ENCODE measurements around the gene R3HDM2. TPM values are rescaled to one million over a fixed set of nuclear protein-coding genes. Genes with fewer than 3 reads are reported as not detected.

R3HDM2 gene
- total RNA-seq, 3 donors from 2014 or later = 31.6 to 43.0 (median 35.7) TPM

- no peaks in the 10 kb centered on the region for H3K9me3 ChIP-seq
- intact Hi-C loops (cut with DNase I; ENCODE audit: low total_unique reads) = loop anchor here (10.0 kb wide), 1 partner anchor 1115 kb away; no protein-coding TSS in a partner anchor
- peaks cover 3 to 38% of the 10 kb centered on the region in 2 donors for H3K27me3 ChIP-seq
Observed at GRCh38 chr12:57239587-57240065, 191.2 kb downstream of the R3HDM2 start.

DNA sequence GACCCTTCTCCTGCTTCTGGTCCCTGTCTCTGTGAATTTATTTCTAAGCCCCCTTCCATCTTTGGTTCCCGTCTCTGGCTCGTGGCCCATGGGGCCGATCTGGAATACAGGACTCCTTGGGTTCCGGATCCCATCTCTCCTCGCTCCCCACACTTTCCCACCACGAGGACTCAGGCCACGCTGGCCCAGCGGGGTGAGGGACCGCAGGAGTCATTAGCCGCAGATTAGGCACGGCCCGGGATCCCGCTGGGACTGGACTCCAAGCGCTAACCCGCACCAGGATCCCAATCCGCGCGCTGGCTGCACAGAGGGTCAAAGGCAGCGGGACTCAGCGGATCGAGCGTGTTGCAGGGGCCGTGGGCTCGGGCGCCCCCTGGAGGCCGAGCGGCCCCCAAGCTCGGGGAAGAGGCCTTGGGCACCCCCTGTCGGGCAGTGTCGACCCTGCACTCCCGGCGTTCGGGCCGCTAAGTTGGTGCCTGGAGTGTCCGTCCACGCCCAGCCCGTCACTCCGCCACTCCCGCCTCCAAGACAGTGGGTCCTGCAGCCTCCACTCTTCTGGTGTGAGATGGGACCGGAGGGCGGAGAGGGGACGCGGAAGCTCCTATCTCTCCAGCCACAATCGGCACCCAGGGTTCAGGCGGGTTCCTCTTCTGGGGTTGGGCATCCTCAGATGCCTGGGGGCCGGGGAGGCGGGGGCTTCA, 191.8 kb downstream of the R3HDM2 start:
- TF ChIP-seq POLR2AphosphoS5 (IDR thresholded peaks at IDR 0.05) (peak; percentile 20 to 55 (median 23)), POLR2A (IDR thresholded peaks at IDR 0.05) (no peak)
- TF ChIP-seq, protein P1, sequence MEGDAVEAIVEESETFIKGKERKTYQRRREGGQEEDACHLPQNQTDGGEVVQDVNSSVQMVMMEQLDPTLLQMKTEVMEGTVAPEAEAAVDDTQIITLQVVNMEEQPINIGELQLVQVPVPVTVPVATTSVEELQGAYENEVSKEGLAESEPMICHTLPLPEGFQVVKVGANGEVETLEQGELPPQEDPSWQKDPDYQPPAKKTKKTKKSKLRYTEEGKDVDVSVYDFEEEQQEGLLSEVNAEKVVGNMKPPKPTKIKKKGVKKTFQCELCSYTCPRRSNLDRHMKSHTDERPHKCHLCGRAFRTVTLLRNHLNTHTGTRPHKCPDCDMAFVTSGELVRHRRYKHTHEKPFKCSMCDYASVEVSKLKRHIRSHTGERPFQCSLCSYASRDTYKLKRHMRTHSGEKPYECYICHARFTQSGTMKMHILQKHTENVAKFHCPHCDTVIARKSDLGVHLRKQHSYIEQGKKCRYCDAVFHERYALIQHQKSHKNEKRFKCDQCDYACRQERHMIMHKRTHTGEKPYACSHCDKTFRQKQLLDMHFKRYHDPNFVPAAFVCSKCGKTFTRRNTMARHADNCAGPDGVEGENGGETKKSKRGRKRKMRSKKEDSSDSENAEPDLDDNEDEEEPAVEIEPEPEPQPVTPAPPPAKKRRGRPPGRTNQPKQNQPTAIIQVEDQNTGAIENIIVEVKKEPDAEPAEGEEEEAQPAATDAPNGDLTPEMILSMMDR (IDR thresholded peaks at IDR 0.05) = peak; percentile 98 to 100 (median 100)
- DNase-seq (ENCODE audit: low spot score in 2 of 2) = peak; percentile 69 to 83
- peaks cover 19 to 22% of the 10 kb centered on the region in 2 donors for H3K4me1 ChIP-seq
- peak overlapping the region; percentile 45 to 75 (median 55) for H3K4me3 ChIP-seq
- intact Hi-C loops (cut with DNase I; ENCODE audit: low total_unique reads) = no loop called here
- peaks cover 3 to 38% of the 10 kb centered on the region in 2 donors for H3K27me3 ChIP-seq
- no peaks in the 10 kb centered on the region for H3K36me3 ChIP-seq
- H3K27ac ChIP-seq = no peak overlapping the region
- H3K9me3 ChIP-seq = no peaks in the 10 kb centered on the region

More at GRCh38 chr12:57239587-57240065, 191.2 kb downstream of the R3HDM2 start:
- Histone ChIP-seq H3K4me3 (peak overlapping the region; percentile 45 to 75 (median 55)), H3K27ac (no peak overlapping the region), H3K36me3 (no peaks in the 10 kb centered on the region), H3K4me1 (peaks cover 19 to 22% of the 10 kb centered on the region in 2 donors)
- TF ChIP-seq, protein P1 (IDR thresholded peaks at IDR 0.05) = no peak
- TF ChIP-seq POLR2A (IDR thresholded peaks at IDR 0.05) (no peak), POLR2AphosphoS5 (IDR thresholded peaks at IDR 0.05) (no peak)
- DNase-seq (ENCODE audit: low spot score in 2 of 2) = no peak

GRCh38 chr12:57237932-57238853, 192.7 kb downstream of the R3HDM2 start:
- intact Hi-C loops (cut with DNase I; ENCODE audit: low total_unique reads) = no loop called here
- Histone ChIP-seq H3K9me3 (no peaks in the 10 kb centered on the region), H3K4me1 (peaks cover 18 to 19% of the 10 kb centered on the region in 2 donors), H3K27ac (no peak overlapping the region), H3K27me3 (peaks cover 3 to 37% of the 10 kb centered on the region in 2 donors), H3K36me3 (no peaks in the 10 kb centered on the region), H3K4me3 (peak overlapping the region; percentile 45 to 75 (median 55))
- TF ChIP-seq POLR2AphosphoS5 (IDR thresholded peaks at IDR 0.05) (no peak), POLR2A (IDR thresholded peaks at IDR 0.05) (no peak)
- TF ChIP-seq, protein P1 (IDR thresholded peaks at IDR 0.05) = no peak
- no peak for DNase-seq (ENCODE audit: low spot score in 2 of 2)

GRCh38 chr12:57237596-57237931, 193.3 kb downstream of the R3HDM2 start:
- no peak for DNase-seq (ENCODE audit: low spot score in 2 of 2)
- intact Hi-C loops (cut with DNase I; ENCODE audit: low total_unique reads) = no loop called here
- no peaks in the 10 kb centered on the region for H3K9me3 ChIP-seq
- peak overlapping the region in 2 of 3 donors; percentile 55 to 75 for H3K4me3 ChIP-seq
- no peak overlapping the region for H3K27ac ChIP-seq
- TF ChIP-seq, protein P1 (IDR thresholded peaks at IDR 0.05) = no peak
- no peak for TF ChIP-seq POLR2A (IDR thresholded peaks at IDR 0.05)
- no peak for TF ChIP-seq POLR2AphosphoS5 (IDR thresholded peaks at IDR 0.05)
- peaks cover 13 to 14% of the 10 kb centered on the region in 2 donors for H3K4me1 ChIP-seq
- H3K27me3 ChIP-seq = peaks cover 3 to 31% of the 10 kb centered on the region in 2 donors
- H3K36me3 ChIP-seq = no peaks in the 10 kb centered on the region

Data from breast epithelium (tissue), 4 donors.